GM12865 (cell line): ENCODE data around the gene DRD4.

ENCODE experiments used
- DNase-seq: peaks from one replicate; pipeline ENCODE4 v3.0.0; 2010; ENCODE audit warnings: low read depth
- H3K4me3 ChIP-seq: 2 replicates; pipeline ENCODE4 v1.5.1; 2011; ENCODE audit warnings: mild to moderate bottlenecking, low read depth, low read length, control low read depth
- CTCF ChIP-seq: IDR thresholded peaks from 2 replicates; pipeline ENCODE4 v1.5.1; 2011; ENCODE audit warnings: low read length, control low read depth, low read depth, inconsistent platforms; ENCODE audit not compliant: insufficient read depth; ENCODE audit errors: missing control alignments

The DRD4 gene

DNA sequence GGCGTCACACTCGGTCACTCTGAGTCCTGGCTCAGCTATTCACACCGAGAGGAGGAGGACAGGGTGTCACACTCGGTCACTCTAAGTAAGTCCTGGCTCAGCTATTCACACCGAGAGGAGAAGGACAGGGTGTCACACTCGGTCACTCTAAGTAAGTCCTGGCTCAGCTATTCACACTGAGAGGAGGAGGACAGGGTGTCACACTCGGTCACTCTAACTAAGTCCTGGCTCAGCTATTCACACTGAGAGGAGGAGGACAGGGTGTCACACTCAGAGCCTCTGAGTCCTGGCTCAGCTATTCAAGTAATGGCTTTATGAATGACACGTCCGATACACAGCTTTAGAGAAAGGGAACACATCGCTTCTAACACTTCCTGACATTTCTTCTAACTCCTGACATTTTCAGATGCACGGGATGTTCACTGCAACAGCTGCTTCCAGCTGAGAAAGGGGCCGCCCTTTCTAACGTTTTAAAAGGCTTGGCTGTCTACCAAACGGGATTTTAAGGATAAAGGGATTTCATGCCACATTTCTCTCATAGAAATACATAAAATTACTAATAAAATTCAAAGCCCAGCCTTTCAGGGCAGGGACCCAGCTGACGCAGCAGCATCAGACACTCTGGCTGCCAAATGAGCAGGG lies 28.1 kb downstream of the DRD4 start:
- no peak overlapping the region for H3K4me3 ChIP-seq
- no peak for DNase-seq
- TF ChIP-seq CTCF = no peak

DNA sequence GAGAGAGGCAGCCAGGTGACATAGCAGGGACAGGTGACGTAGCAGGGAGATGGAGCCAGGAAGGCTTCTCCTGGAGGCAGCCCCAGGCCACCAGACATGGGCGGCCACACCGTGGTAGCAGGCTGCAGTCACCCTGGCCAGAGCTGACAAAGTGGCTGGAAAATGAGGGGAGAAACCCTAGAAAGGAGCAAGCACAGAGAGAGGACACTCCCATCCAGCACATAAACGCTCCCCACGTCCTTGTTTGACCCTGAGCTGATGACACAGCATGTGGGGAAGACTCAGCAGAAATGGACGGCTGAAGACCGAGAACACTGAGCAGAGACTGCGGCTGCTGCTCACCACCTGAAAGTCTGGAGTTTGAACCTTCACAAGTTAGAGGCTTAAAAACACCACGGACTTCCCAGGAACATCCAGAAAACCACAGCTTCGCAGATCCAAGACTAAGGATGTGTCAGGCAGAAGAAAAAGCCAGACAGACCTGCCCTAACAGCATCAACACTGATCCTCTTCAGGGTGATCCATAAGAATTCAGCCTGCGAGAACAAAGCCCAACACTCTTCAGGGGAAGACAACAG lies 28.7 kb downstream of the DRD4 start:
- no peak for DNase-seq
- H3K4me3 ChIP-seq = no peak overlapping the region
- TF ChIP-seq CTCF = no peak

GRCh38 chr11:673866-674265 lies 36.8 kb downstream of the DRD4 start:
- H3K4me3 ChIP-seq = no peak overlapping the region
- DNase-seq = no peak
- no peak for TF ChIP-seq CTCF

- no peak overlapping the region for H3K4me3 ChIP-seq
- TF ChIP-seq CTCF = no peak
- DNase-seq = no peak
Measured at GRCh38 chr11:674406-674805, 37.3 kb downstream of the DRD4 start.

DNA sequence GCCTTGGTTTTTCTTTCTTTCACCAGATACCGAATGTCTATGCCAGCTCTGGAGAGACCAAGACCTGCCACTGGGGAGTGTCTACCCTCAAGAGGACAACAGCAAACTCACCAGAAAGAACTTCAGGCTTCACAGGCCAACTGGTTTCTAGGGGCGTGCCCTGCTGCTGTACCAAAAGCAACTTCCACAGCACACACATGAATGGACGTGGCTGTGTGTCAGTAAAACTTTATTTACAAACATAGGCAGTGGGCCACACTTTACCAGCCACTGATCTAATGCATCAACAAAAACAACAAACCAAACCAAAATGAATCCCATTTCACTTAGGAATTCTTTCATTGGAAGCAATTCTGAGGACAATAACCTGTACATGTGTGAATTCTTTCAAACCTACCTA lies 41.2 kb downstream of the DRD4 start:
- no peak for DNase-seq
- TF ChIP-seq CTCF = no peak
- H3K4me3 ChIP-seq = no peak overlapping the region

GRCh38 chr11:679271-680207 lies 42.5 kb downstream of the DRD4 start:
- no peak for TF ChIP-seq CTCF
- DNase-seq = no peak
- H3K4me3 ChIP-seq = no peak overlapping the region
